ENCODE results near the gene FHL2.

GRCh38 chr2:105376789-105377240, 22.0 kb downstream of the FHL2 start:
- TF ChIP-seq BHLHE40 (IDR thresholded peaks at IDR 0.05; ENCODE audit: borderline replicate concordance) (no peak), ZNF384 (IDR thresholded peaks at IDR 0.05) (no peak)
